Karpas-422 (cell line): ENCODE measurements around the gene WHRN. TPM values are rescaled to one million over a fixed set of nuclear protein-coding genes. Genes with fewer than 3 reads are reported as not detected.

Experiments
- DNase-seq: peaks from one replicate; pipeline ENCODE4 v3.0.0-alpha.2; 2015
- H2AFZ ChIP-seq: fragments of 200-600 bp; sonication (generic); 2 replicates; pipeline ENCODE4 v1.6.1; 2014; ENCODE audit warnings: antibody characterized with exemption, low read length, mixed read lengths
- H3K27ac ChIP-seq: fragments of 200-600 bp; sonication (generic); 2 replicates; pipeline ENCODE4 v1.5.1; 2014; ENCODE audit warnings: mild to moderate bottlenecking, low read length, moderate library complexity
- H3K27me3 ChIP-seq: fragments of 200-600 bp; sonication (generic); 2 replicates; pipeline ENCODE4 v1.6.1; 2014; ENCODE audit warnings: low read length, mixed read lengths
- H3K36me3 ChIP-seq: fragments of 200-600 bp; sonication (generic); 2 replicates; pipeline ENCODE4 v1.6.1; 2014; ENCODE audit warnings: low read length, mixed read lengths; ENCODE audit not compliant: insufficient read depth
- H3K4me1 ChIP-seq: fragments of 200-600 bp; sonication (generic); 2 replicates; pipeline ENCODE4 v1.6.1; 2014; ENCODE audit warnings: mild to moderate bottlenecking, low read length, mixed read lengths
- H3K4me2 ChIP-seq: fragments of 200-600 bp; sonication (generic); 2 replicates; pipeline ENCODE4 v1.6.1; 2014; ENCODE audit warnings: low read length, low read depth, mild to moderate bottlenecking; ENCODE audit not compliant: poor library complexity, severe bottlenecking
- H3K4me3 ChIP-seq: fragments of 200-600 bp; sonication (generic); 2 replicates; pipeline ENCODE4 v1.5.1; 2014; ENCODE audit warnings: mild to moderate bottlenecking, antibody characterized with exemption, low read length, mixed read lengths
- H3K79me2 ChIP-seq: fragments of 200-600 bp; sonication (generic); 2 replicates; pipeline ENCODE4 v1.6.1; 2014; ENCODE audit warnings: mild to moderate bottlenecking, low read length, mixed read lengths
- H3K9ac ChIP-seq: fragments of 200-600 bp; sonication (generic); 2 replicates; pipeline ENCODE4 v1.6.0; 2014; ENCODE audit warnings: low read length
- H3K9me2 ChIP-seq: fragments of 200-600 bp; sonication (generic), shearing (Covaris generic); replicated peaks from 2 replicates; pipeline ENCODE4 v1.6.0; 2014; ENCODE audit warnings: mild to moderate bottlenecking, low read length, moderate library complexity; ENCODE audit not compliant: insufficient read depth
- H3K9me3 ChIP-seq: fragments of 300-700, 200-600 bp; sonication (generic); 2 replicates; pipeline ENCODE4 v1.6.1; 2014; ENCODE audit warnings: low read length, mixed read lengths
- H4K20me1 ChIP-seq: fragments of 200-600 bp; sonication (generic); 2 replicates; pipeline ENCODE4 v1.6.1; 2014; ENCODE audit warnings: mild to moderate bottlenecking, antibody characterized with exemption, low read length, low read depth; ENCODE audit not compliant: insufficient read depth
- total RNA-seq: library from RNA; depleted of rRNA; stranded (reverse); fragments of >200 nt; shearing (Covaris generic); gene quantifications from 2 replicates; pipeline ENCODE4 v1.2.3, GENCODE V29; 2014; ENCODE audit warnings: low replicate concordance

WHRN gene
- total RNA-seq, 1 experiment from 2014 or later: 0.30 TPM

DNA sequence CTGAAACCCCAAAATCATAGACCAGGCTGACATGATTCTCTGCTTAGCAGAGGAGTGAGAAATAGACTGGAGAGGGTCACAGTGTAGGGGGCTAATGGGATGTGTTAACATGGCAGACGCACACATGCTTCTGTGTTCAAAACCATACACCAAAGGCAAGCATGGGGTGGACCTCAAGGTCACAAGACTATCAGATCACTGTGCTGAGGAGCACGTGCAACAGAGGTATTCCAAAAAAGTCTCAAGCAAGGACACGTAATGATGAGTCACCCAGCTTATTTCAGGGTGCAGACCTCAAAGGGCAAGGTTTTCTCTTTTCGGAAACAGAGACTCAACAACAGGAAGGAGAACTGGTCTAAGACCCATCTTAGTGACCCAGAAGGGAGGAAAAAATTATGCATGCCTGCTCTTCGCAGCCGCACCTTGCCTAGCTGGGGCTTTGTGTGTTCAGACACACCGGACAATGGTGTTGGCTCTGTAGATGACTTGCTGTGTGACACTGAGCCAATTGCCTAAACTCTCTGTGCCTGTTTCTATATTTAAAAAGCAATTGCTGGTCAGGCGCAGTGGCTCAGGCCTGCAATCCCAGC, 20.3 kb downstream of the WHRN start:
- DNase-seq: peak; percentile 65
- Histone ChIP-seq H3K79me2 (no peaks in the 10 kb centered on the region), H3K4me3 (no peak overlapping the region), H2AFZ (no peak overlapping the region), H3K27ac (no peak overlapping the region), H3K27me3 (no peaks in the 10 kb centered on the region), H3K36me3 (no peaks in the 10 kb centered on the region), H3K9me3 (no peaks in the 10 kb centered on the region), H3K9ac (no peak overlapping the region), H3K4me2 (no peak overlapping the region), H3K9me2 (no peaks in the 10 kb centered on the region), H4K20me1 (no peaks in the 10 kb centered on the region), H3K4me1 (peaks cover 9% of the 10 kb centered on the region)

DNA sequence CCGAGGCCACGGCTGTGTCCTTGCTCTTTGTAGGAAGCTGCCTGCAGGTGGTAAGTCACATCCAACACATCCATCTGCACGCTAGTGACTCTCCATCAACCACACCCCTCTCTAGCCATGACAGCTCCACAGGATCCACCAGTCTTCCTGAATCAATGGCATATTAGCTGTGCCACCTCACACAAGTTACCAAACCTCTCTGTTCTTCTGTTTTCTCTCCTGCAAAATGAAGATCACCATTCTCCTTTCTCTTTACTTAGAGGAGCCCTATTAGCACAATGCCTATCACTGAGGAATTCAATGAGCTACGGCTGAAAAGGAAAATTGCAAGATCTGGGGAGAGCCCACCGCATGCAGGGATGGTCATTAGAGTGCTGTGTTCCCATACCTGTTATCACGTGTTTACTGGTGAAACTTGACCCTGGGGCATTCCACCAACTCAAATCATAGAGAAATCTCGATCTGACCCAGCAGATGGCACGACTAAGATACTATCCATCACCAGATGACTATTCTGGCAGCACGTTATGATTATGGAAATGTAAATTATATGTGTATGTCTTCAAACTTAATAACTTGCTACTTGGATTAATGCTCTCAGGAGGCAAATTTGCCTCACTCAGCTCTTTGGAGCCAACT, 20.9 kb downstream of the WHRN start:
- Histone ChIP-seq H3K4me1 (peaks cover 9% of the 10 kb centered on the region), H3K9ac (no peak overlapping the region), H3K27ac (no peak overlapping the region), H3K9me2 (no peaks in the 10 kb centered on the region), H3K4me3 (no peak overlapping the region), H3K27me3 (no peaks in the 10 kb centered on the region), H3K36me3 (no peaks in the 10 kb centered on the region), H4K20me1 (no peaks in the 10 kb centered on the region), H3K4me2 (no peak overlapping the region), H3K9me3 (no peaks in the 10 kb centered on the region), H3K79me2 (no peaks in the 10 kb centered on the region), H2AFZ (no peak overlapping the region)
- no peak for DNase-seq

DNA sequence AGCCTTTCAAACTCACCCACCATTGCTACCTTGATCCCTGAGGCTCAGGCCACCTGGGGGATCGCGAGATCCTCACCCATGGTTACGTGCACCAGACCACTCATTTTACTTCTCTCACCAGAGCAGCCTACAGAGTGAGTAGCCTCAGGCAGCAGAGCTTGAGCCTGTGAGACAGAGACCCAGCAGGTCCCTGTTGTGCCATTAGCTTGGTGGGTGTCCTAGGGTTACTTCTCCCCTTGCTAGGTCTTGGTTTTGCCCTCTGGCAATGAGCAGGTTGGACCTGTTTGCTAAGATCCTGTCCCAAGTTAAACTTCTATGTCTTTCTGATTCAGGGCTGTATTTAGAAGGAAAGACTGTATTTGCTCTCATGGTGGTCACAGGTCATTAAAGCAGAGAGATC, 21.8 kb downstream of the WHRN start:
- Histone ChIP-seq H3K9me3 (no peaks in the 10 kb centered on the region), H3K9ac (no peak overlapping the region), H2AFZ (no peak overlapping the region), H3K36me3 (no peaks in the 10 kb centered on the region), H3K4me2 (no peak overlapping the region), H3K9me2 (no peaks in the 10 kb centered on the region), H3K4me1 (peaks cover 9% of the 10 kb centered on the region), H3K79me2 (no peaks in the 10 kb centered on the region), H3K4me3 (no peak overlapping the region), H4K20me1 (no peaks in the 10 kb centered on the region), H3K27me3 (no peaks in the 10 kb centered on the region), H3K27ac (no peak overlapping the region)
- DNase-seq: no peak

DNA sequence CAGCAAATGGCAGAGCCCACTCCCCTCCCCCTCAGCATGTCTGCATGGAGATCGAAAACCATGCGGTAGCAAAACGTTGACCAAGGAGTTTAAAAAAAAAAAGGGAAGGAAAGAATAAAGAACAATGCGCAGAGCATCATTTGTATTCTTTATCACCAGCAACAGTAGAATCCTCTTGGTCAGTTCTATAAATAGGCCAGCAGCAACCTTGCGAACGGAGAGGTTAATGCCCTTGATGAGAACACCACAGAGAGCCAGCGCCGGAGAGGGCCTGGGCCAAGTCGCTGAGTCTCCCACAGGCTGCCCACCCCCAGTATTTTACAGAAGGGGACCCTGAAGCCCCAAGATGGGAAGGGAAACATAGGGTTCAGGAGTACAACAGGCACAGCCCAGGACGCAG, 22.7 kb downstream of the WHRN start:
- H3K4me3 ChIP-seq: no peak overlapping the region
- H3K27ac ChIP-seq: no peak overlapping the region
- H3K9me2 ChIP-seq: no peaks in the 10 kb centered on the region
- H3K27me3 ChIP-seq: no peaks in the 10 kb centered on the region
- H3K79me2 ChIP-seq: no peaks in the 10 kb centered on the region
- no peak for DNase-seq
- H2AFZ ChIP-seq: no peak overlapping the region
- H3K4me1 ChIP-seq: peaks cover 9% of the 10 kb centered on the region
- H3K9me3 ChIP-seq: no peaks in the 10 kb centered on the region
- no peak overlapping the region for H3K9ac ChIP-seq
- no peaks in the 10 kb centered on the region for H4K20me1 ChIP-seq
- H3K36me3 ChIP-seq: no peaks in the 10 kb centered on the region
- no peak overlapping the region for H3K4me2 ChIP-seq

DNA sequence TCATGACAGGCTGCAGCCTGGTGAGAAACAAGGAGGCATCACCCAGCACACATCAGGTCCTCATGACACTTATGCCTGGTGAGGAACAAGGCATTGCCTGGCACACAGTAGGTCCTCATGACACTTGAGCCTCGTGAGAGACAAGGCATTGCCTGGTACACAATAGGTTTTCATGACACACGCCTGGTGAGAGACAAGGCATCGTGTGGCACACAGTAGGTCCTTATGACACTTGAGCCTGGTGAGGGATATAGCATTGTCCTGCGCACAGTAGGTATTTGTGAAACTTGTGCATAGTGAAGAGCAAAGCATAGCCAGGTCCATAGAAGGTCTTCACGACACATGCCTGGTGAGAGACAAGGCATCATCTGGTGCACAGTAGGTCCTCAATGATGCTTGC, 23.5 kb downstream of the WHRN start:
- Histone ChIP-seq H3K4me1 (peaks cover 9% of the 10 kb centered on the region), H2AFZ (no peak overlapping the region), H3K9me2 (no peaks in the 10 kb centered on the region), H3K9ac (no peak overlapping the region), H3K36me3 (no peaks in the 10 kb centered on the region), H3K27ac (no peak overlapping the region), H3K4me2 (no peak overlapping the region), H4K20me1 (no peaks in the 10 kb centered on the region), H3K9me3 (no peaks in the 10 kb centered on the region), H3K4me3 (no peak overlapping the region), H3K27me3 (no peaks in the 10 kb centered on the region), H3K79me2 (no peaks in the 10 kb centered on the region)
- DNase-seq: no peak

DNA sequence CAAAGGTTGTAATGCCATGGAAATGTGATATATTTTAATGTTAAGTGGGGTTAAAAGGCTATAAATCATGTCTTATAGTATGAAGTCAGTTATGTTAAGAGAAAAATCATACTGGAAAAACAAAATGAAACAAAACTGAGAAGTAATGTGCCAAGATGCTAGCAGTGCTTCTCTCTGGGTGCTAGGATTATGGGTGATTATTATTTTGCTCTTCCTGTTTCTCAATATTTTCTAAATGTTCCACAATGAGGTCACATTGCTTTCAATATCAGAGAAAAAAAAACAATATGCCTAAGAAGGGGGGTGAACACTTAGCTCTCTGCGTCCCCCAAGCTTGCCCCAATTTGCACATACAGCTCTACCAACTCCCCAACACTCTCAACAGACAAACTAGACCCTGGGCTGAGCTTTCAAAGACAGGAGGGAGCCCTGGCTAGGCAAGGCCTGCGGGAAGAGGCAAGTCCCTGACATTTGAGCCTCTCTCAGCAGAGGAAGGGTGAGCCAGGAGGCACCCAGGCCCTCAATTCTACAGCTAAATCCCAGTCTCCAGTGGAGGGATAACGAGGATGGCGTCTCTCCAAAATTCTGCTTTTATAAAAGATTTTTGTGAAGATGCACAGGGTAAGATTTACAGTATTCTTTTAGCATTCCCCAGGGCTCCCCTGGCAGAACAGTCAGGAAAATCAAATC, 24.4 kb downstream of the WHRN start:
- no peak overlapping the region for H3K9ac ChIP-seq
- no peaks in the 10 kb centered on the region for H3K36me3 ChIP-seq
- H3K79me2 ChIP-seq: no peaks in the 10 kb centered on the region
- DNase-seq: no peak
- H4K20me1 ChIP-seq: no peaks in the 10 kb centered on the region
- H3K9me2 ChIP-seq: no peaks in the 10 kb centered on the region
- no peak overlapping the region for H3K4me3 ChIP-seq
- no peaks in the 10 kb centered on the region for H3K27me3 ChIP-seq
- no peak overlapping the region for H2AFZ ChIP-seq
- H3K4me2 ChIP-seq: no peak overlapping the region
- no peaks in the 10 kb centered on the region for H3K9me3 ChIP-seq
- H3K4me1 ChIP-seq: peaks cover 9% of the 10 kb centered on the region
- no peak overlapping the region for H3K27ac ChIP-seq

DNA sequence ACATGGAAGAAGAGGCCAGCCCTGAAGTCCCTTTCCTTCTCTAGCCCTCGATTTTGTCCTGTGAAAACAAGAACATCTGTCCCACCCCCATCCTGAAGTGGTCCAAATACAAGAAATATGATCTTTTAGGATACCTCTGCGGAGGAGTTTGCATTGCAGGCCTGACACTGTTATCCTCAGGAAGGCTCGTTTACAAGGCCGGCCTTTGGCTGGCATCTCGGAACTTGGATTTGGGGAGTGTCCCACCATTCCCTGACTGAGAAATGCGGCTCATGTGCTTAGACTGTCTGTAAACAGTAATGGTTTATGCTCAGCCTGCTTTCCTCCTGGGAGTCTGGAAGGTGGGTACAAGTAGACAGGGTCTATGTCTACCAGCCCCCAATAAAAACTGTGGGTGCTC, 26.4 kb downstream of the WHRN start:
- no peak overlapping the region for H3K4me2 ChIP-seq
- no peaks in the 10 kb centered on the region for H4K20me1 ChIP-seq
- H3K36me3 ChIP-seq: no peaks in the 10 kb centered on the region
- H3K27ac ChIP-seq: no peak overlapping the region
- no peak overlapping the region for H3K4me3 ChIP-seq
- no peak overlapping the region for H2AFZ ChIP-seq
- H3K4me1 ChIP-seq: no peaks in the 10 kb centered on the region
- H3K9me2 ChIP-seq: no peaks in the 10 kb centered on the region
- H3K9ac ChIP-seq: no peak overlapping the region
- H3K27me3 ChIP-seq: no peaks in the 10 kb centered on the region
- DNase-seq: no peak
- no peaks in the 10 kb centered on the region for H3K79me2 ChIP-seq
- no peaks in the 10 kb centered on the region for H3K9me3 ChIP-seq

DNA sequence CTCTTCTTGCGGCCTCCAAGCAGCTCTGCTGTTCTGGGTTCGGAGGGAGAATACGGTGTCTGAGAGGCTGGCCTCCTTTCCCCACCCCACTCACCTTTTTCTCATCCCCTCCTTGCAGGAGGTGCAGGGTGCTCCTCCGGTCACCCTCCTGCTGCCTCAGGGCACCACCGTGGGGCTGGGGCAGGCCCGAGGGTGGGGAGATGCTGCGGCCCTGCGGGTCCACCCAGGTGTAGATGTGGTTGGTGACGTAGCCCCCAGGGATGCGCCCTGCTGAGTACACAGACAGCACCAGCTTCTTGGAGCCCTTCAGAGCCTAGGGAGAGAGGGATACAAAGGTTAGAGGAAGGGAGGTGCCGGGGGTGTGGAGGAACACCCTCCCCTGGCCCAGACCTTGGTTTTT, 26.8 kb downstream of the WHRN start:
- Histone ChIP-seq H4K20me1 (no peaks in the 10 kb centered on the region), H3K4me1 (no peaks in the 10 kb centered on the region), H3K27me3 (no peaks in the 10 kb centered on the region), H3K9ac (no peak overlapping the region), H3K36me3 (no peaks in the 10 kb centered on the region), H3K79me2 (no peaks in the 10 kb centered on the region), H3K27ac (no peak overlapping the region), H2AFZ (no peak overlapping the region), H3K9me3 (no peaks in the 10 kb centered on the region), H3K4me2 (no peak overlapping the region), H3K9me2 (no peaks in the 10 kb centered on the region), H3K4me3 (no peak overlapping the region)
- no peak for DNase-seq
